Smooth muscle cell (in vitro differentiated cells): ENCODE results near the gene MYRIP. TPM values are rescaled to one million over a fixed set of nuclear protein-coding genes. Genes with fewer than 3 reads are reported as not detected.
A peak's percentile ranks its signal among the peaks of the same experiment; 100 is the strongest.
"Not testable (repeated sequence)": the region's sequence is repeated elsewhere in the genome, so short reads cannot be mapped to it uniquely, and the experiment has no call there.

ENCODE experiments used
- DNase-seq: peaks from one replicate; lab custom pipeline; 2025; ENCODE audit not compliant: unreplicated experiment; lab: John Stamatoyannopoulos, UW
- H2AFZ ChIP-seq: fragments of 200-600 bp; sonication (generic); 2 replicates; pipeline ENCODE4 v1.6.0; 2016; ENCODE audit warnings: antibody characterized with exemption, low read depth, mild to moderate bottlenecking
- H3F3A ChIP-seq: fragments of 200-600 bp; sonication (generic); 2 replicates; pipeline ENCODE4 v1.6.0; 2017; ENCODE audit warnings: antibody characterized with exemption, low read depth
- H3K27ac ChIP-seq: fragments of 200-600 bp; sonication (generic); 2 replicates; pipeline ENCODE4 v1.5.1; 2016; ENCODE audit warnings: low read depth, mild to moderate bottlenecking
- H3K27me3 ChIP-seq: fragments of 200-600 bp; sonication (generic); 2 replicates; pipeline ENCODE4 v1.6.1; 2016; ENCODE audit warnings: low read depth, mild to moderate bottlenecking
- H3K36me3 ChIP-seq: fragments of 200-600 bp; sonication (generic); 2 replicates; pipeline ENCODE4 v1.5.1; 2016; ENCODE audit warnings: low read depth
- H3K4me1 ChIP-seq: fragments of 200-600 bp; sonication (generic); 2 replicates; pipeline ENCODE4 v1.5.1; 2016; ENCODE audit warnings: low read depth
- H3K4me2 ChIP-seq: fragments of 200-600 bp; sonication (generic); 2 replicates; pipeline ENCODE4 v1.6.0; 2016; ENCODE audit warnings: mild to moderate bottlenecking
- H3K4me3 ChIP-seq: fragments of 200-600 bp; sonication (generic); 2 replicates; pipeline ENCODE4 v1.5.1; 2016; ENCODE audit warnings: mild to moderate bottlenecking
- H3K79me2 ChIP-seq: fragments of 200-600 bp; sonication (generic); 2 replicates; pipeline ENCODE4 v1.6.0; 2016; ENCODE audit warnings: low read depth, mild to moderate bottlenecking
- H3K9ac ChIP-seq: fragments of 200-600 bp; sonication (generic); 2 replicates; pipeline ENCODE4 v1.6.0; 2016; ENCODE audit warnings: low read depth
- H3K9me3 ChIP-seq: fragments of 200-600 bp; sonication (generic); replicated peaks from 2 replicates; pipeline ENCODE4 v1.5.1; 2016; ENCODE audit warnings: low read depth
- H4K20me1 ChIP-seq: fragments of 200-600 bp; sonication (generic); 2 replicates; pipeline ENCODE4 v1.6.0; 2016; ENCODE audit warnings: low read depth
- CTCF ChIP-seq: fragments of 200-600 bp; sonication (generic); IDR thresholded peaks from 2 replicates; pipeline ENCODE4 v1.5.1; 2017; ENCODE audit warnings: borderline replicate concordance, mild to moderate bottlenecking, antibody characterized with exemption; ENCODE audit not compliant: insufficient read depth, poor library complexity, severe bottlenecking
- WGBS: methylation state at CpG from one replicate; pipeline ENCODE4 v1.1.7; 2016; ENCODE audit warnings: low lambda C conversion rate; 5-methylcytosine and 5-hydroxymethylcytosine counted together
- polyA plus RNA-seq: library from polyadenylated mRNA; unstranded; fragments of >200 nt; fragmentation: Nextera tagmentation; extraction: Ambion mirVana; gene quantifications from 2 replicates; pipeline ENCODE4 v1.2.1, GENCODE V29; 2016
- total RNA-seq: library from RNA; depleted of rRNA; stranded (reverse); fragments of >200 nt; gene quantifications from 2 replicates; pipeline ENCODE4 v1.2.3, GENCODE V29; 2014

Gene MYRIP
- total and polyA plus RNA-seq, 2 experiments from 2014 or later = not detected

DNA sequence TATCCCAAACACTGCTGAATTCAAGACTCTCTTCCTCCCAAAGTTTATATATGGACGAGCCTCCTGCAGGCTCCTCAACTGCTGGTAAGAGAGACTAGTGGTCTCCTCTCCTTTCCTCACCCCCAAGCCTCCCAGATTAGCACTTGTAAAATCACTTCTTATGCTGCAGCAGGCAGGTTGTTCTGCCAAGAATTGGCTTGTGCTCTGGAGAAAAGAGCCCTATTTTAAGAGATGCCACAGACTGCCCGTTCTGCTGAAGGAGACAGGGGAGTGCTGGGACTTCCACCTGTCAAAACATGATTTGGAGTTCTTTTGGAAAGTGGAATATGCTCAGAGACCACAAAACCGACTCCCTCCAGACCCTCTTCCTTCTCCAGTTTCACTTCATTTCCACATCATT, 269.2 kb downstream of the MYRIP start:
- H4K20me1 ChIP-seq = no peaks in the 10 kb centered on the region
- H3K27ac ChIP-seq = no peak overlapping the region
- no peak overlapping the region for H3K9ac ChIP-seq
- no peaks in the 10 kb centered on the region for H3K27me3 ChIP-seq
- H3F3A ChIP-seq = no peaks in the 10 kb centered on the region
- no peaks in the 10 kb centered on the region for H3K79me2 ChIP-seq
- H3K4me2 ChIP-seq = no peak overlapping the region
- H3K4me1 ChIP-seq = peaks cover 5% of the 10 kb centered on the region
- H2AFZ ChIP-seq = no peak overlapping the region
- H3K9me3 ChIP-seq = no peaks in the 10 kb centered on the region
- WGBS = 87% methylated on average over 3 of the region's 3 CpGs
- TF ChIP-seq CTCF = no peak
- no peaks in the 10 kb centered on the region for H3K36me3 ChIP-seq
- DNase-seq = no peak
- no peak overlapping the region for H3K4me3 ChIP-seq

DNA sequence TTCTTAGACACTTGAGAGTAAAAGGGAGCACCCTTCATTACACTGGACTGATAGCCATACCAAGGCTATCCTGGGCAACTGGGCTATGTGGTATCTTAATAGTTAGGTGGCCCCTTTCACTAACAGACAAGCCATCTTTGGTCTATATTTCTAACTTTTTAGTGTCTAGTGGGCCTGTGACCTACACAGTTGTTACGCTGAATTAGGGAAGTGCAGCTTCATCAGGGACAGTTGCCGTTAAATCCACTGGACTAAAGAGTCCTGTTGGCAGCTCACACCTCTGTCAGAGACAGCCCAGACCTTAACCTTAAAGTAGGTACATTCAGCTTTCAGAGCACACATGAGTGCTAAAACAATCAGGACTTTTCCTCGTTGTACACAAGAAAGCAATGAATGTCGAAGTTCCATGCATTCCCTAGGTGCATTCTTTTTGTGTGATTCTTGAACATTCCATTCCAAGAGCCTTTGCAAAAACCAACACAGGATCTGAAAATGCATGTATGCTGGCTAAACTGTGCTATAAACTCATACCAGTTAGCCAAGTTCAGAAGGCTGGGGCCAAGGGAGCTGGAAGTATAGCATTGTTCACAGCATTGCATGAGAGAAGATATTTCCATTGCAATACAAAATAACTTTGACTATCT, 269.9 kb downstream of the MYRIP start:
- whole genome bisulfite sequencing = 51% methylated on average over 4 of the region's 4 CpGs
- no peaks in the 10 kb centered on the region for H3K27me3 ChIP-seq
- H3F3A ChIP-seq = no peaks in the 10 kb centered on the region
- peak overlapping the region; percentile 39 for H3K27ac ChIP-seq
- H3K4me2 ChIP-seq = peak overlapping the region; percentile 65
- H3K9ac ChIP-seq = no peak overlapping the region
- no peaks in the 10 kb centered on the region for H3K79me2 ChIP-seq
- H3K4me3 ChIP-seq = no peak overlapping the region
- no peaks in the 10 kb centered on the region for H3K36me3 ChIP-seq
- TF ChIP-seq CTCF = no peak
- no peak for DNase-seq
- H2AFZ ChIP-seq = no peak overlapping the region
- no peaks in the 10 kb centered on the region for H4K20me1 ChIP-seq
- H3K9me3 ChIP-seq = no peaks in the 10 kb centered on the region
- peaks cover 5% of the 10 kb centered on the region for H3K4me1 ChIP-seq

DNA sequence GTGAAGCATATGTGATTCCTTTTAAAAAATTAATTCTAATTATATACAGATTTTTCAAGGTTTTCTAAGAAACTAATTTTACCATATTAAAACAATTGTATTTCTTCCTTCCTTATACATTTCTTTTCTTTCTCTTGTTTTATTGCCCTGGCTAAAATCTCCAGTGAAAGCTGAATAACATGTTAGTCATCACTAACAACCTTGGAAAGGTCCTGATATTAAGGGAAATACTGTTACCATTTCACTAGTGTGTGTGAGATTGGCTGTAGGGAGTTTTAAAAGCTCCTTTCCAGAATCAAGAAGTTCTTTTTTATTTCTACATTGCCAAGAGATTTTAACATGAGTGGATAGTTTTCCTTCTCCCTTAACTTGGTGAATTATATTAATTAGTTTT, 270.4 kb downstream of the MYRIP start:
- H2AFZ ChIP-seq = no peak overlapping the region
- H3K9ac ChIP-seq = no peak overlapping the region
- H3K4me2 ChIP-seq = peak overlapping the region; percentile 65
- no peak for TF ChIP-seq CTCF
- DNase-seq = no peak
- H4K20me1 ChIP-seq = no peaks in the 10 kb centered on the region
- no peaks in the 10 kb centered on the region for H3K9me3 ChIP-seq
- no peak overlapping the region for H3K4me3 ChIP-seq
- peak overlapping the region; percentile 39 for H3K27ac ChIP-seq
- no peaks in the 10 kb centered on the region for H3F3A ChIP-seq
- no peaks in the 10 kb centered on the region for H3K79me2 ChIP-seq
- no peaks in the 10 kb centered on the region for H3K36me3 ChIP-seq
- H3K27me3 ChIP-seq = no peaks in the 10 kb centered on the region
- peaks cover 5% of the 10 kb centered on the region for H3K4me1 ChIP-seq

DNA sequence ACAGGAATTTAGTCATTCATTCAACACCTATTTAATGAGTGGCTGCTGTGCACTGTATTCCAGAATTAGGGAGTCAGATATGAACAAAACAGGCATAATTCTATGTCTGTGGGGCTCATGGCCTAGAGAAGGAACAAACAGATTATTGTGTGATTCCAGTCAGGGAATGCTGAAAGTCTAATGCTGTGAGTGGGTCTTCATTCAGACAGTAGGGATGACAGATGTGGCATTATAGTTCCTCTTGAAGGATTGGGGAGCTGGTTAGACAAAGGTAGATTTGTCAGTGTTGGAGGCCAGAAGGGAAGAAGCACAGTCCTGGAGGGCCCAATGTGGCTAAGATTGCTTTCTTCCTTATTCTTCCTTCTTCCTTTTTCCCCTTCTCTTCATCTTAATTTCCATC, 273.7 kb downstream of the MYRIP start:
- H3K79me2 ChIP-seq = no peaks in the 10 kb centered on the region
- H3K4me2 ChIP-seq = no peak overlapping the region
- no peaks in the 10 kb centered on the region for H3K27me3 ChIP-seq
- H3K4me3 ChIP-seq = no peak overlapping the region
- H3K36me3 ChIP-seq = no peaks in the 10 kb centered on the region
- no peaks in the 10 kb centered on the region for H3K9me3 ChIP-seq
- no peak overlapping the region for H3K9ac ChIP-seq
- DNase-seq = no peak
- H3K4me1 ChIP-seq = peaks cover 5% of the 10 kb centered on the region
- no peak overlapping the region for H2AFZ ChIP-seq
- no peaks in the 10 kb centered on the region for H4K20me1 ChIP-seq
- no peaks in the 10 kb centered on the region for H3F3A ChIP-seq
- TF ChIP-seq CTCF = no peak
- no peak overlapping the region for H3K27ac ChIP-seq

DNA sequence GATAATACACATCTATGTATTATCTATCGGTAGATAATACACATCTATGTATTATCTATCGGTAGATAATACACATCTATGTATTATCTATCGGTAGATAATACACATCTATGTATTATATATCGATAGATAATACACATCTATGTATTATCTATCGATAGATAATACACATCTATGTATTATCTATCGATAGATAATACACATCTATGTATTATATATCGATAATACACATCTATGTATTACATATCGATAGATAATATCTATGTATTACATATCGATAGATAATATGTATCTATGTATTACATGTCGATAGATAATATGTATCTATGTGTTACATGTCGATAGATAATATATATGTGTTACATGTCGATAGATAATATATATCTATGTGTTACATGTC, 275.0 kb downstream of the MYRIP start:
- not testable (repeated sequence) for H3F3A ChIP-seq, H4K20me1 ChIP-seq, H3K9ac ChIP-seq, H3K4me3 ChIP-seq, H3K36me3 ChIP-seq, DNase-seq, H2AFZ ChIP-seq, H3K27ac ChIP-seq, H3K4me2 ChIP-seq, H3K27me3 ChIP-seq, H3K79me2 ChIP-seq, H3K4me1 ChIP-seq, H3K9me3 ChIP-seq
- 96% methylated on average over 9 of the region's 12 CpGs for WGBS
